GM18499 (cell line): ENCODE results near the gene SMIM20.

Experiments
- ATAC-seq: cut with Tn5 transposase; IDR thresholded peaks from one replicate; pipeline ENCODE4 v1.9.1; 2021; ENCODE audit warnings: moderate number of reproducible peaks; ENCODE audit not compliant: insufficient read depth, unreplicated experiment

The SMIM20 gene

GRCh38 chr4:25925486-25926201 lies 11.6 kb downstream of the SMIM20 start:
- ATAC-seq = no peak

GRCh38 chr4:25926462-25926861 lies 12.4 kb downstream of the SMIM20 start:
- no peak for ATAC-seq

DNA sequence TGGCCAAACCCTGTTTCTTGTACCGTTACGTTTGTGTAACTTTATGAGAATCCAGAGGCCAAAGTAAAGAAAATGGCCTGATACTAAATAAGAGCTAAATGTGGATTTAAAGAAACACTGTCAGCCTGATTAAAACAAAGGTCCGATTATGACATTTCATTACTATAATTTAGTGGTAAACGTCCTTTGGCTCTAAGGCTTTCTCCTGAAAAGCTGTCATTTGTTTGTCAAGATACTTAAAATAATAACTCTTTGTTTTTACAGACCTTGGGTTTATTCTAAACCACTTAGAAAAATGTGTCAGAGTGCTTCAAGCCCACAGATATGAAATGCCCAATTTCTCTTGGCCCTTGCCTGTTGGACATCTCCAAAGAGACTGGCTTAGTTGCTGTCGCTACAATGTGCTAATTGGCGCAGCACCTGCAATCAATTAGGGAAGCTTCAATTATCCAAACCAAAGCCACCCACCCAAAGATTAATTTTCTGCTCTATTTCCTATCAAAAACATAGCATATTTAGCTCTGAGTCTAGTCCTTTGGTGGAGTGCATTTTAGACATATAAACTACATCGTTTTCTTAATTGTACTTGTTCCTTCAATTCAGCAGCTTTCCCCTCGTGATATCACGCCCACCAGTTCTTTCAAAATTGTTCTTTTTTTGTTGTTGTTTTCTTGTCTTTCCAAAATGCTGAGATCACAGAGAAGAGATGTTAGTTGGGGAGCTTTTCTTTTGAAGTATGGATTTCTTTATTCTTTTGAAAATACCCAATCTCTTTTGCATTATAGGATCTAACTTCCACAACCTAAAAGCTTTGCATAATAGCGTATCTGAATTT lies 13.6 kb downstream of the SMIM20 start:
- no peak for ATAC-seq

DNA sequence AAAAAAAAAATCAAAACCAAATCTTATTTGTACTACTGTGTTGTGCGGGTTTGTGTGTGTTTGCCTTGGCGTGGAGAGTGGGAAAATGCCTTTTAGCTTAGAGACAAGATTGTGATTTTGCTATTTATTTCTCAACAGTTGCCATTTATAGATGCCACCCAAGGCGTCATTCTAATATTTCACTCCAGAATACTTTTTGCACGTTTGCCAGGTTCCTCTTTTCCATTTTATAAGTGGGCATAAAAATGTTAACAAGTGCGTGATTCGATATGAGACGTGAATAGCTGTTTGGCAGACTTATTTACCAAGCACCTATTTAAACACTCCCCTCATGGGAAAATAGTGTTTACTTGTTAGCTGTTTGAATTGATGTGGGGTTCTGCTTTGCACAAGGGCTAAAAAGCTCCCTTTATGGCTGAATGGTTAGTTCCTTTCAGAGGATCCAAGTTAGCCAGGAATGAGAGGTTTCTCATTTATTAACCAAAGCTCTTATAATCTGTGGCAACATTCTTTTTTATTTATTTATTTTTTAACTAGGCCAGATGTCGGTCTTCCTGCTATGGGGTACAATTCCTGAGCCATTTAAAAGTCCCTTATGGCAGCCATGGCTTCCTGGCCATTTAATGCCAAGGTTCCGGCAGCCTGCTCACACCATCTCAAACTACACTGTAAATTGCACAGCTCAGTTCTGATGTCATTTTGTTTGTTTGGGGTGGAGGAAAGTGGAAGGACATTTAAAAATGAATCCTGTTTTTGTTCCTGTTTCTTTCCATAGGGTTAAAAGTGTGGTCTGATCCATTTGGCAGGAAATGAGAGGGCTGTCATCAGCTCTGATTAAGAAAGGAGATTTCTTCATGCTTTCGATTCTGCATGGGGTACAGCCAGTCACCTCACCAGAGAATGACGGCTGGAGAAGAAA lies 14.6 kb downstream of the SMIM20 start:
- ATAC-seq = no peak

DNA sequence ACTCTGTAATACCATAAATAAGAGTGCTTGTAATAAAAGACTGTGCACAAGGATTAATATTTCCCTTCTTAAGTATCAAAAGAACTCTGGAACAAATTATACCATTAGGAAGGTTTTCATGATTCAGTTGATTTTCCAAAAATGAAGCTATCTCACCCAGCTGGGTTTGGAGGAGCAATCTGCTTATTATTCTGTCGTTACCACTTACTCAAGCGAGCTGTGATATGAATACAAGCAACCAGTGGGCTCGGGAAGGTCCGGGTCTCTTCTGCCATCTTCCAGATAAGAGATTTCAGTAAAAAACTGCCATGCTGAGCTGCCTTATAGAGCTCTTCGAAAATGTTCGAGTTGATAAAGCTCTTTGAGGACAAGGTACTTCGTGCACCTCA lies 15.3 kb downstream of the SMIM20 start:
- no peak for ATAC-seq

DNA sequence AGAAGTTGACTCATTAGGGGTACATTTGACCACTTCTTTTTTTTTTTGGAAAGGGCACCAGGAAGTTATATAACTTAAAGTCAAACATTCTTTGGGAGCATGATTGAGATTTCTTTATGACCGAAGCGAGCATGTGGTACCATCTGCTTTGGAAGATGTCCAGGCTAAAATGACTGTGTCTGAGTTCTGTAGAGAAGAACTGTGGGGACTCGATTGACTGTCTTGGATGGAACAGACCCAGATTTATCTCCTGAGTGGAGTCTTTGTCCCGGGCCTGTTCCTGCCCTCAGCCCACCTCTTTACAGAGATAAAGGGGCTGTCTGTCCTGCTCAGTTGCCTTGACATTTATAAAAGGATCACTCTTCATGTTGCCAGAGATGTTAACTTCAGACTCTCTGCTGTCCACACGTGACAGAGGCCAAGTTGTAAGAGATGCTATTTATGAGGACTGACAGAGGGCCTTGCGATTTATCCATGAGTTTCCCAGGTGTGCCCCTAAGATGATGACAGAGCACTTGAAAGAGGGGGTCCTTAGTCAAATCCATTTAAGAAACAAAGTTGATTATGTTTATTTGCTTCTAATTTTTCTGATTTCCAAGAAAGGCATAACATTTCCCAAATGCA lies 16.8 kb downstream of the SMIM20 start:
- ATAC-seq = no peak

DNA sequence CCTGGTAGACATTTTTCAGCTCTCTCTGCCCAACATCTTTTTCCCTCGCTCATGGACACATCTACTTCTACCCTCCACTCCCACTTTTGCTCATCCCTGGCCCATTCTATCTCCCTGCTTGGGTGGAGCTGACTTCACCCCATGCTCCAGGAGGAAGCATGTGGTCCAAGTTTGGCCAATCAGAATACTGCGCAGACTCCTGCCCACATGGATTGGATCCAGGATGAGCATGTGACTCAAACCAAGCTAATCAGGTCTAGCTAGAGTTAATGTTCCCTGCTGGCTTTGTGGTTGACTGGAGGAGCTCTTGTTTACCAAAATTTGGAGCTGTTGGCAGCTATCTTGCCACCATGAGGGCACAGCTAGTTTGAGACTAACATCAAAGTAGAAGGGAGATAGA lies 22.7 kb downstream of the SMIM20 start:
- ATAC-seq = no peak

- ATAC-seq = no peak
These were observed 23.8 kb downstream of the SMIM20 start for GRCh38 chr4:25937801-25938200.

GRCh38 chr4:25938366-25938765 lies 24.3 kb downstream of the SMIM20 start:
- ATAC-seq = peak; percentile 1

- ATAC-seq = peak; percentile 88
These were observed 24.8 kb downstream of the SMIM20 start for GRCh38 chr4:25938787-25939186.

GRCh38 chr4:25939330-25939729 lies 25.3 kb downstream of the SMIM20 start:
- no peak for ATAC-seq

DNA sequence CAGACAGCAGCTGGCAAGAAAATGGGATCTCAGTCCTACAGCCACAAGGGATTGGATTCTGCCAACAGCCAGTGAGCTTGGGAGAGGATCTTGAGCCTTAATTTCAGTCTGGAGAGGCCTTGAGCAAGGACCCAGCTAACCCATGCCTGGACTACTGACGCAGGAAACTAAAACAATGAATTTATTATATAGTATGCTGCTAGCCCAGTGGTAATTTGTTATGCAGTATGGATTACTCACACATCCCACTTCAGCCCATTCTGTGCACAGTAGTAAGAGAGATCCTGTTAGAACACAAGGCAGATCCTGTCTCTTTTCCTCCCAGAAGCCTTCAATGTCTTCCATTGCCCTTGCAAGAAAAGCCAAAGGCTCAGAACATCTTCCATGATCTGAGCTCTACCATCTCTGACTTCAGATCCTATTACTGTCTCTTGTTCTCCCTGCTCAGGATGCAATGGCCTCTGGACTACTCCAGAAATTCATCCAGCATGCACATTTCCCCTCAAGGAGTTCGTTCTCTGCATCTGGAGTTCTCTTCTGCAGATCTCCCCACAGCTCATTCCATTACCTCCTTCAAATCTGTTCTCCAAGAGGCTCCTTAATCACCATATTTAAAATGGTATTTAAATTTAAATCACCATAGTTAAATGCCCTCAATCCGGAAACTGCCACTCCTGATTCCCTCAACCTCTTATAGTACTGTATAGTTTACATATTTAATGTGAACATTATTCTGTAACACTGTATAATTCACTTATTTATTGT lies 27.6 kb downstream of the SMIM20 start:
- ATAC-seq = no peak

- ATAC-seq = no peak
These were observed 29.3 kb downstream of the SMIM20 start for GRCh38 chr4:25943312-25943711.

DNA sequence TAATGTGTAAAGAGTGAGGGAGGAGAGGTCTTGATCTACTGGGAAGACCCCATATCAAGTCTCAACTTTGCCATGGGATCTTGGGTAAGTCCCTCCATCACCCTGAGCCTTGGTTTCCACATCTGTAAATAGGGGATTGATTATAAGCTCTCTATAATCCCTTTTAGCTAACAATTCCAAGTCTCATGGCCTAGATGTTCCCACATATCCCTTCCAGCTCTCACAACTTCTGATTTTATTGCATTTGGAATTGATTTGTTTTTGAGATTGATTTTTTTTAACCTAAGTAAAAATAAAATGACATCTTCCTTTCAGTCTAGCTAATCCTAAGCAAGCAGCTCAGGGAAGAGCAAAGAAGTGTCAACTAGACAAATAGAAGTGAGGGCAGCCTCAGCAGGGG lies 29.8 kb downstream of the SMIM20 start:
- ATAC-seq = no peak

DNA sequence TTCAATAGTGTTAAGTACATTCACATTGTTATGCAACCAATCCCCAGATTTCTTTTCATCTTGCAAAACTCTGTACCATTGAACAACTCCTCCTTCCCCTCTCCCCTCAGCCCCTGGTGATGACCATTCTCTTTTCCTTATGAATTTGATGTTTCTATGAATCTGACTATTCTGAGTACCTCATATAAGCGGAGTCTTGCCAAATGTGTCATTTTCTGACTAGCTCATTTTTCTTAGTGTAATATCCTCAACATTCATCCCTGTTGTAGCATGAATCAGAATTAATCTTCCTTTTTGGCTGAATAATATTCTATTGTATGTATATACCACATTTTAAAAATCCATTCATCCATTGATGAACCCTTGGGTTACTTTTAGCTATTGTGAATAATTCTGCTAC lies 34.0 kb downstream of the SMIM20 start:
- ATAC-seq = no peak

DNA sequence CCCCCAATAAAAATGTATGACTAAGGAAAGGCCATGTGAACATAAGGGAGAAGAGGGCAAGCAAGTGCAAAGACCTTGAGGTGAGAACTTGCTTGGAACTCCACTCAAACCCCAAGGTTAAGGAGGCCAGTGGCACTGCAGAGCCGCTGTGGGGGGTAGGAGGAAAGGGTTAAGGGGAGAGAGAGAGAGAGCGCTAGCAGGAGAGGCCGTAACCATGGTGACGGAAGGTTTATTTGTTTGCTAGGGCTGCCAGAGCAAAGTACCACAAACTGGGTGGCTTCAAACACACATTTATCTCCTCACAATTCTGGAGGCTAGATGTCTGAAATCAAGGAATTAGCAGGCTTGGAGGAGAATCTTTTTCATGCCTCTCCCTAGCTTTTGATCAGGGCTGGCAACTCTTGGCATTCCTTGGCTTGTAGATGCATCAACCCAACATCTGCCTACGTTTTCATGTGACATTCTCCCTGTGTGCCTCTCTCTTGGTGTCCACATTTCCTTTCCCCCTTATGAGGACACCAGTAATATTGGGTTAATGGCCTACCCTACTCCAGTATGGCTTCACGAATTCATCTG lies 35.2 kb downstream of the SMIM20 start:
- no peak for ATAC-seq

DNA sequence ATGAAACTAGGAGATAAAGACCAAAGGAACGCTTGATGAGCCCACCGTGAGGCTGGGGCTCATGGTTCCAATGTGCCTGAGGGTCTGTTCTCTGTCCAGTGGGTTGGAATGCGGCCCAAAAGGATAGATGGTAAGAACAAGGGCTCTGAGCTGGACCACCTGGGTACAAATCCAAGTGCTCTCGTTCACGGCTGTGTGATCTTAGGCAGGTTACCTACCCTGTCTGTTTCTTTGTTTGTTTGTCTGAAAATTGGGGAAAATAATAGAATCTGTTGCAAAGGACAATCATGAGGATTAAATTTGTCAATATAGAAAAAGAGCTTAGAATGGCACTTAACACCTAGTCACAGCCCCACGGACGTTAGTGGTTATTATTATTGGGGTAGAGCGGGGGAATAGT lies 36.0 kb downstream of the SMIM20 start:
- no peak for ATAC-seq

- ATAC-seq = no peak
These were observed 36.7 kb downstream of the SMIM20 start for GRCh38 chr4:25950461-25951389.
